WTC11 (cell line): ENCODE data around the gene SNX25. TPM values are rescaled to one million over a fixed set of nuclear protein-coding genes. Genes with fewer than 3 reads are reported as not detected.

Source experiments
- ATAC-seq: fragments of 200-7000 bp; cut with Tn5 transposase; 2 replicates; pipeline ENCODE4 v1.10.0; 2021; ENCODE audit warnings: mild to moderate bottlenecking, moderate library complexity
- CTCF ChIA-PET: fragments of 300-600 bp; sonication (Branson Sonifier 250); formaldehyde crosslinking; loops from one replicate; lab custom pipeline; 2021; ENCODE audit warnings: antibody characterized with exemption; lab: Charles Lee
- POLR2A ChIA-PET: fragments of 350-600 bp; sonication (Branson Sonifier 250); formaldehyde crosslinking; loops from one replicate; lab custom pipeline; 2021; ENCODE audit warnings: antibody characterized with exemption; lab: Charles Lee
- DNase-seq: peaks from one replicate; pipeline ENCODE4 v3.0.0; 2021; ENCODE audit warnings: low spot score
- H3K27ac Mint-ChIP-seq: 2 replicates; pipeline ENCODE4 v1.8.0; 2021; ENCODE audit warnings: mixed read lengths
- H3K27me3 Mint-ChIP-seq: 2 replicates; pipeline ENCODE4 v1.8.0; 2021; ENCODE audit warnings: low read depth, mild to moderate bottlenecking, moderate library complexity, mixed read lengths
- H3K36me3 Mint-ChIP-seq: 2 replicates; pipeline ENCODE4 v1.8.0; 2021; ENCODE audit warnings: mixed read lengths
- H3K4me1 Mint-ChIP-seq: 2 replicates; pipeline ENCODE4 v1.8.0; 2022; ENCODE audit warnings: mixed read lengths
- H3K4me3 Mint-ChIP-seq: 2 replicates; pipeline ENCODE4 v1.8.0; 2021; ENCODE audit warnings: mild to moderate bottlenecking, moderate library complexity, mixed read lengths
- H3K9me3 Mint-ChIP-seq: 2 replicates; pipeline ENCODE4 v1.8.0; 2021; ENCODE audit warnings: mixed read lengths
- CBFB ChIP-seq: sonication (generic); formaldehyde crosslinking; IDR thresholded peaks from 2 replicates; pipeline ENCODE4 v1.8.1; 2022; ENCODE audit warnings: mild to moderate bottlenecking, low read depth, missing genetic modification reagents
- CREB1 ChIP-seq: sonication (generic); formaldehyde crosslinking; IDR thresholded peaks from 2 replicates; pipeline ENCODE4 v1.8.0; 2023; ENCODE audit warnings: mild to moderate bottlenecking, missing genetic modification reagents
- E2F4 ChIP-seq: sonication (generic); formaldehyde crosslinking; IDR thresholded peaks from 2 replicates; pipeline ENCODE4 v1.8.1; 2022; ENCODE audit warnings: low read depth, mild to moderate bottlenecking, moderate library complexity, missing genetic modification reagents, borderline replicate concordance
- ERG ChIP-seq: fragments of 250-450 bp; sonication (Bioruptor Pico); IDR thresholded peaks from 2 replicates; pipeline ENCODE4 v1.8.0; 2021; ENCODE audit warnings: mild to moderate bottlenecking
- ETV6 ChIP-seq: sonication (generic); formaldehyde crosslinking; IDR thresholded peaks from 2 replicates; pipeline ENCODE4 v1.8.1; 2022; ENCODE audit warnings: mild to moderate bottlenecking, missing genetic modification reagents
- FOXP1 ChIP-seq: sonication (generic); formaldehyde crosslinking; IDR thresholded peaks from 2 replicates; pipeline ENCODE4 v1.8.0; 2022; ENCODE audit warnings: missing genetic modification reagents, mild to moderate bottlenecking, moderate library complexity, borderline replicate concordance
- FOXP4 ChIP-seq: sonication (generic); formaldehyde crosslinking; IDR thresholded peaks from 2 replicates; pipeline ENCODE4 v1.8.0; 2022; ENCODE audit warnings: mild to moderate bottlenecking, missing genetic modification reagents
- GRHL2 ChIP-seq: fragments of 250-450 bp; sonication (Bioruptor Pico); IDR thresholded peaks from 2 replicates; pipeline ENCODE4 v1.8.0; 2022; ENCODE audit warnings: mild to moderate bottlenecking, moderate library complexity; ENCODE audit not compliant: insufficient replicate concordance, severe bottlenecking
- HMGA2 ChIP-seq: fragments of 250-450 bp; sonication (Bioruptor Pico); IDR thresholded peaks from 2 replicates; pipeline ENCODE4 v1.4.0; 2021; ENCODE audit warnings: mild to moderate bottlenecking, moderate library complexity
- KAT7 ChIP-seq: sonication (generic); formaldehyde crosslinking; IDR thresholded peaks from 2 replicates; pipeline ENCODE4 v1.8.1; 2023; ENCODE audit warnings: missing genetic modification reagents, mild to moderate bottlenecking, borderline replicate concordance
- MAX ChIP-seq: sonication (generic); formaldehyde crosslinking; IDR thresholded peaks from 2 replicates; pipeline ENCODE4 v1.8.0; 2022; ENCODE audit warnings: mild to moderate bottlenecking, missing genetic modification reagents
- MXD4 ChIP-seq: fragments of 250-450 bp; sonication (Bioruptor Pico); IDR thresholded peaks from 2 replicates; pipeline ENCODE4 v1.8.0; 2021; ENCODE audit warnings: mild to moderate bottlenecking, moderate library complexity, borderline replicate concordance
- NR1H2 ChIP-seq: sonication (generic); formaldehyde crosslinking; IDR thresholded peaks from 2 replicates; pipeline ENCODE4 v1.9.0; 2021; ENCODE audit warnings: mild to moderate bottlenecking, moderate library complexity, missing genetic modification reagents
- NR2C2 ChIP-seq: sonication (generic); formaldehyde crosslinking; IDR thresholded peaks from 2 replicates; pipeline ENCODE4 v1.8.0; 2022; ENCODE audit warnings: mild to moderate bottlenecking, missing genetic modification reagents
- PREB ChIP-seq: sonication (generic); formaldehyde crosslinking; IDR thresholded peaks from 2 replicates; pipeline ENCODE4 v1.8.1; 2022; ENCODE audit warnings: mild to moderate bottlenecking, missing genetic modification reagents, moderate library complexity, borderline replicate concordance
- TEAD1 ChIP-seq: sonication (generic); formaldehyde crosslinking; IDR thresholded peaks from 2 replicates; pipeline ENCODE4 v1.8.0; 2022; ENCODE audit warnings: mild to moderate bottlenecking, missing genetic modification reagents
- TEAD4 ChIP-seq: sonication (generic); formaldehyde crosslinking; IDR thresholded peaks from 2 replicates; pipeline ENCODE4 v1.8.0; 2022; ENCODE audit warnings: mild to moderate bottlenecking, missing genetic modification reagents
- ZNF219 ChIP-seq: sonication (generic); formaldehyde crosslinking; IDR thresholded peaks from 2 replicates; pipeline ENCODE4 v1.8.0; 2023; ENCODE audit warnings: missing genetic modification reagents, mild to moderate bottlenecking, borderline replicate concordance
- ZNF425 ChIP-seq: fragments of 250-450 bp; sonication (Bioruptor Pico); conservative IDR thresholded peaks from 2 replicates; pipeline ENCODE4 v1.9.0; 2021; ENCODE audit warnings: mild to moderate bottlenecking
- ZNF671 ChIP-seq: fragments of 250-450 bp; sonication (Bioruptor Pico); IDR thresholded peaks from 2 replicates; pipeline ENCODE4 v1.8.0; 2021; ENCODE audit warnings: mild to moderate bottlenecking
- total RNA-seq: library from RNA; stranded (reverse); gene quantifications from 3 replicates; pipeline ENCODE4 v1.2.3, GENCODE V29; 2021

The SNX25 gene
- total RNA-seq, 1 experiment from 2014 or later: 16.9 TPM

- POLR2A ChIA-PET: no interaction called here
- H3K36me3 Mint-ChIP-seq: peaks cover 22% of the 10 kb centered on the region
- no peak overlapping the region for H3K27ac Mint-ChIP-seq
- DNase-seq (no peak), ATAC-seq (no peak)
- H3K27me3 Mint-ChIP-seq: no peaks in the 10 kb centered on the region
- CTCF ChIA-PET: no interaction called here
- H3K4me1 Mint-ChIP-seq: peaks cover 19% of the 10 kb centered on the region
- H3K9me3 Mint-ChIP-seq: peaks cover 5% of the 10 kb centered on the region
- H3K4me3 Mint-ChIP-seq: no peak overlapping the region
- no peak for TF ChIP-seq TEAD4 (CRISPR knock-in tag)
- no peak for TF ChIP-seq GRHL2 (CRISPR knock-in tag)
- no peak for TF ChIP-seq PREB
- no peak for TF ChIP-seq ZNF671
- no peak for TF ChIP-seq ERG (CRISPR knock-in tag)
- TF ChIP-seq FOXP1: no peak
- TF ChIP-seq ZNF425 (CRISPR knock-in tag): no peak
- TF ChIP-seq CBFB (CRISPR knock-in tag): no peak
- no peak for TF ChIP-seq CREB1
- no peak for TF ChIP-seq ZNF219
- no peak for TF ChIP-seq MXD4 (CRISPR knock-in tag)
- TF ChIP-seq KAT7: no peak
- no peak for TF ChIP-seq HMGA2 (CRISPR knock-in tag)
- no peak for TF ChIP-seq ETV6 (CRISPR knock-in tag)
- TF ChIP-seq E2F4: no peak
- no peak for TF ChIP-seq FOXP4
- TF ChIP-seq NR1H2 (CRISPR knock-in tag): no peak
- TF ChIP-seq MAX (CRISPR knock-in tag): no peak
- no peak for TF ChIP-seq NR2C2 (CRISPR knock-in tag)
- no peak for TF ChIP-seq TEAD1 (CRISPR knock-in tag)
These were observed 83.8 kb downstream of the SNX25 start for GRCh38 chr4:185293202-185293601.
